HepG2 (cell line): ENCODE results near the gene CHRNB2. TPM values are rescaled to one million over a fixed set of nuclear protein-coding genes. Genes with fewer than 3 reads are reported as not detected.
A peak's percentile ranks its signal among the peaks of the same experiment; 100 is the strongest.

Experiments
- CBX1 ChIP-seq: IDR thresholded peaks from one replicate; pipeline ENCODE4 v1.6.1; 2016; ENCODE audit warnings: antibody characterized with exemption, low read depth
- E2F1 ChIP-seq: sonication (generic); formaldehyde crosslinking; IDR thresholded peaks from 2 replicates; pipeline ENCODE4 v1.5.0; 2020; ENCODE audit warnings: missing genetic modification reagents
- GABPA ChIP-seq, 2 experiments: IDR thresholded peaks; 2 replicates each; pipeline ENCODE4 v1.6.1; 2011 to 2016; ENCODE audit warnings: low read depth in 2 of 2, low read length in 1 of 2, missing biosample characterization in 1 of 2, missing genetic modification characterization in 1 of 2
- GMEB2 ChIP-seq: IDR thresholded peaks from 2 replicates; pipeline ENCODE4 v1.6.1; 2016; ENCODE audit warnings: missing biosample characterization, missing genetic modification reagents, low read depth
- JUN ChIP-seq: sonication (generic); formaldehyde crosslinking; IDR thresholded peaks from 2 replicates; pipeline ENCODE4 v1.4.0; 2020; ENCODE audit warnings: mild to moderate bottlenecking, missing genetic modification reagents
- MAZ ChIP-seq, 2 experiments: sonication (generic) in 1 of 2; formaldehyde crosslinking in 1 of 2; IDR thresholded peaks; 2 replicates each; pipeline versions ENCODE4 v1.5.0 to v1.6.1; 2012 to 2020; ENCODE audit warnings: low read depth in 2 of 2, mild to moderate bottlenecking in 2 of 2, borderline replicate concordance in 1 of 2, improper control_type of control experiment in 1 of 2, low read length in 1 of 2, missing genetic modification reagents in 1 of 2, moderate library complexity in 1 of 2
- NFIC ChIP-seq: IDR thresholded peaks from 2 replicates; pipeline ENCODE4 v1.6.1; 2012; ENCODE audit warnings: mild to moderate bottlenecking, low read length, inconsistent platforms
- PAF1 ChIP-seq: IDR thresholded peaks from 2 replicates; pipeline ENCODE4 v1.6.1; 2016; ENCODE audit warnings: missing genetic modification reagents, missing compliant biosample characterization
- PAWR ChIP-seq: sonication (generic); formaldehyde crosslinking; IDR thresholded peaks from 2 replicates; pipeline ENCODE4 v1.4.0; 2020; ENCODE audit warnings: missing genetic modification reagents, mild to moderate bottlenecking, borderline replicate concordance
- PTBP1 ChIP-seq: fragments of 200-400 bp; formaldehyde crosslinking; IDR thresholded peaks from 2 replicates; pipeline ENCODE4 v1.6.1; 2018; ENCODE audit warnings: low read length, low read depth; ENCODE audit not compliant: poor library complexity, severe bottlenecking
- SCMH1 ChIP-seq: sonication (generic); formaldehyde crosslinking; IDR thresholded peaks from 2 replicates; pipeline ENCODE4 v1.9.0; 2021; ENCODE audit warnings: missing genetic modification reagents, mild to moderate bottlenecking, borderline replicate concordance
- TCF7L2 ChIP-seq: IDR thresholded peaks from 2 replicates; pipeline ENCODE4 v1.6.1; 2011; ENCODE audit warnings: mild to moderate bottlenecking, low read depth, low read length, moderate library complexity
- TFAP4 ChIP-seq: sonication (generic); IDR thresholded peaks from 2 replicates; pipeline ENCODE4 v1.6.1; 2016; ENCODE audit warnings: low read depth, borderline replicate concordance
- THAP9 ChIP-seq: sonication (generic); formaldehyde crosslinking; IDR thresholded peaks from 2 replicates; pipeline ENCODE4; 2020; ENCODE audit warnings: missing genetic modification reagents, mild to moderate bottlenecking, borderline replicate concordance
- TSC22D2 ChIP-seq: sonication (generic); formaldehyde crosslinking; IDR thresholded peaks from 2 replicates; pipeline ENCODE4 v1.5.1; 2020; ENCODE audit warnings: missing genetic modification reagents, mild to moderate bottlenecking, borderline replicate concordance
- ZC3H13 ChIP-seq: sonication (generic); formaldehyde crosslinking; IDR thresholded peaks from 2 replicates; pipeline ENCODE4 v1.8.1; 2023; ENCODE audit warnings: mild to moderate bottlenecking, missing genetic modification reagents, moderate library complexity
- ZNF639 ChIP-seq: conservative IDR thresholded peaks from 2 replicates; pipeline ENCODE4 v1.6.1; 2018; ENCODE audit warnings: missing genetic modification reagents
- ZNF672 ChIP-seq: sonication (generic); formaldehyde crosslinking; IDR thresholded peaks from 2 replicates; pipeline ENCODE4 v1.8.1; 2022; ENCODE audit warnings: missing genetic modification reagents
- polyA plus RNA-seq, 8 experiments: library from polyadenylated mRNA; depleted of rRNA in 3 of 8; stranded (reverse) in 7 of 8; unstranded in 1 of 8; fragments of >200 nt; fragmentation: Illumina TruSeq in 4 of 8; extraction: Trizol in 4 of 8; gene quantifications; 2 replicates each; pipeline versions ENCODE4 v1.2.1 to v1.2.3, GENCODE V29; 2011 to 2016; ENCODE audit warnings: low read depth in 4 of 8, missing spikeins in 1 of 8, mixed read lengths in 1 of 8; ENCODE audit not compliant: insufficient read depth in 1 of 8
- total RNA-seq, 5 experiments: library from RNA; depleted of rRNA; stranded (reverse); fragments of >200 nt; fragmentation: Illumina TruSeq; extraction: Trizol; gene quantifications; 2 replicates each; pipeline ENCODE4 v1.2.3, GENCODE V29; 2016; ENCODE audit warnings: low read depth in 1 of 5

The CHRNB2 gene
- total and polyA plus RNA-seq, 2 of the 13 experiments (the other 11 are each of a cell fraction or from before 2014, with no cell fraction given) = 0.03 to 0.07 TPM

GRCh38 chr1:154558720-154559465 lies 8.7 kb upstream of the CHRNB2 start (continued):
- TF ChIP-seq THAP9 = peak; percentile 97
- TF ChIP-seq PAWR (CRISPR knock-in tag) = peak; percentile 89; the same call in 1 of the 2 replicates
- peak; percentile 91 for TF ChIP-seq E2F1 (CRISPR knock-in tag)
- peak; percentile 96 for TF ChIP-seq GMEB2 (CRISPR knock-in tag)
- TF ChIP-seq MAZ (IDR thresholded peaks at IDR 0.05; ENCODE audit: borderline replicate concordance, low read depth, low read length) = peak; percentile 90
- peak; percentile 99 for TF ChIP-seq MAZ (CRISPR knock-in tag; IDR thresholded peaks at IDR 0.05; ENCODE audit: low read depth)
- TF ChIP-seq NFIC = no peak
- peak; percentile 85 for TF ChIP-seq JUN (CRISPR knock-in tag)
- no peak for TF ChIP-seq TCF7L2
- peak; percentile 92 for TF ChIP-seq CBX1
- TF ChIP-seq PAF1 (CRISPR knock-in tag) = no peak
- TF ChIP-seq SCMH1 (CRISPR knock-in tag) = no peak
- TF ChIP-seq PTBP1 = no peak
- peak; percentile 96 for TF ChIP-seq ZC3H13 (CRISPR knock-in tag)
- no peak for TF ChIP-seq ZNF639 (CRISPR knock-in tag)
- TF ChIP-seq TSC22D2 (CRISPR knock-in tag) = peak; percentile 81; the same call in 1 of the 2 replicates
- TF ChIP-seq ZNF672 (CRISPR knock-in tag) = peak; percentile 97
- peak; percentile 48; the same call in 1 of the 2 replicates for TF ChIP-seq TFAP4
- TF ChIP-seq GABPA (IDR thresholded peaks at IDR 0.05; ENCODE audit: low read depth, low read length) = peak; percentile 62
- peak; percentile 83 for TF ChIP-seq GABPA (CRISPR knock-in tag; IDR thresholded peaks at IDR 0.05; ENCODE audit: low read depth)
